Liver (tissue), 9 donors: ENCODE results near the gene RCOR2. TPM values are rescaled to one million over a fixed set of nuclear protein-coding genes. Genes with fewer than 3 reads are reported as not detected.

Experiments used
- DNase-seq: peaks from one replicate; pipeline ENCODE4 v3.0.0-alpha.2; 2017; ENCODE audit warnings: low spot score
- H3K27ac ChIP-seq, 2 donors: one replicate each; pipeline ENCODE4 v1.7.0; 2013; ENCODE audit warnings: inconsistent platforms in 2 of 2, low read length in 2 of 2, control low read depth in 1 of 2, low read depth in 1 of 2, mild to moderate bottlenecking in 1 of 2
- H3K27me3 ChIP-seq, 4 donors: one replicate each; pipeline versions ENCODE4 v1.6.1 to v1.7.0; 2013; ENCODE audit warnings: low read length in 3 of 4, inconsistent platforms in 1 of 4, mild to moderate bottlenecking in 1 of 4, moderate library complexity in 1 of 4; ENCODE audit not compliant: control insufficient read depth in 4 of 4, insufficient read depth in 4 of 4
- H3K36me3 ChIP-seq, 4 donors: one replicate each; pipeline versions ENCODE4 v1.6.1 to v1.7.0; 2013; ENCODE audit warnings: low read length in 3 of 4, mild to moderate bottlenecking in 3 of 4, low read depth in 1 of 4, moderate library complexity in 1 of 4; ENCODE audit not compliant: control insufficient read depth in 4 of 4, insufficient read depth in 3 of 4
- H3K4me1 ChIP-seq, 4 donors: one replicate each; pipeline versions ENCODE4 v1.6.1 to v1.7.0; 2013; ENCODE audit warnings: low read length in 3 of 4, mild to moderate bottlenecking in 3 of 4, moderate library complexity in 1 of 4; ENCODE audit not compliant: control insufficient read depth in 4 of 4, insufficient read depth in 4 of 4
- H3K4me3 ChIP-seq, 3 donors: one replicate each; pipeline versions ENCODE4 v1.6.1 to v1.7.0; 2013; ENCODE audit warnings: low read length in 3 of 3, control low read depth in 1 of 3, low read depth in 1 of 3, mild to moderate bottlenecking in 1 of 3
- H3K9ac ChIP-seq, 2 donors: one replicate each; pipeline ENCODE4 v1.7.0; 2013; ENCODE audit warnings: low read length in 2 of 2, mild to moderate bottlenecking in 2 of 2, moderate library complexity in 2 of 2, control low read depth in 1 of 2, low read depth in 1 of 2
- H3K9me3 ChIP-seq, 4 donors: one replicate each; pipeline versions ENCODE4 v1.6.1 to v1.7.0; 2013; ENCODE audit warnings: low read length in 3 of 4; ENCODE audit not compliant: control insufficient read depth in 4 of 4
- ATF3 ChIP-seq: IDR thresholded peaks from 2 replicates; pipeline ENCODE4 v1.6.1; 2016; ENCODE audit warnings: antibody characterized with exemption
- CTCF ChIP-seq: fragments of 150-350 bp; IDR thresholded peaks from 2 replicates; pipeline ENCODE4 v1.5.1; 2017; ENCODE audit warnings: improper control_type of control experiment, low read depth, low read length; ENCODE audit not compliant: missing input control
- EGR1 ChIP-seq, 2 donors: IDR thresholded peaks; 2 replicates each; pipeline ENCODE4 v1.6.1; 2016 to 2018; ENCODE audit warnings: antibody characterized with exemption in 2 of 2, low read depth in 2 of 2
- GABPA ChIP-seq, 2 donors: IDR thresholded peaks in 1 of 2; conservative IDR thresholded peaks in 1 of 2; 2 replicates each; pipeline ENCODE4 v1.6.1; 2016; ENCODE audit warnings: antibody characterized with exemption in 2 of 2, mild to moderate bottlenecking in 1 of 2, moderate library complexity in 1 of 2
- HNF4A ChIP-seq, 2 donors: conservative IDR thresholded peaks; 2 replicates each; pipeline ENCODE4 v1.6.1; 2016; ENCODE audit warnings: antibody characterized with exemption in 2 of 2, mild to moderate bottlenecking in 2 of 2
- HNF4G ChIP-seq: IDR thresholded peaks from 2 replicates; pipeline ENCODE4 v1.6.1; 2016; ENCODE audit warnings: antibody characterized with exemption
- NR2F2 ChIP-seq: IDR thresholded peaks from 2 replicates; pipeline ENCODE4 v1.6.1; 2016; ENCODE audit warnings: antibody characterized with exemption
- REST ChIP-seq: IDR thresholded peaks from 2 replicates; pipeline ENCODE4 v1.6.1; 2016; ENCODE audit warnings: antibody characterized with exemption, mild to moderate bottlenecking
- RXRA ChIP-seq, 2 donors: IDR thresholded peaks; 2 replicates each; pipeline ENCODE4 v1.6.1; 2017 to 2018; ENCODE audit warnings: antibody characterized with exemption in 2 of 2, mild to moderate bottlenecking in 1 of 2
- YY1 ChIP-seq: IDR thresholded peaks from 2 replicates; pipeline ENCODE4 v1.6.1; 2016; ENCODE audit warnings: antibody characterized with exemption, mild to moderate bottlenecking
- WGBS: extraction: QIAGEN DNeasy Blood & Tissue Kit; methylation state at CpG from one replicate; pipeline ENCODE4 v1.1.7; 2013; 5-methylcytosine and 5-hydroxymethylcytosine counted together
- polyA plus RNA-seq, 2 donors: library from polyadenylated mRNA; stranded (reverse) in 1 of 2; unstranded in 1 of 2; fragments of 200-250 nt in 1 of 2; fragments of >200 nt in 1 of 2; fragmentation: Nextera tagmentation in 1 of 2; extraction: Ambion mirVana in 1 of 2; gene quantifications; one replicate each; pipeline versions ENCODE4 v1.2.1 to v1.2.3, GENCODE V29; 2013 to 2015
- total RNA-seq, 2 donors: library from RNA; depleted of rRNA; stranded (reverse); fragments of >200 nt; gene quantifications; one replicate each; pipeline ENCODE4 v1.2.3, GENCODE V29; 2014
- donor health status: healthy.
- donor health status: healthy.
- donor health status: healthy.
- donor health status: healthy.
- donor health status: healthy.

RCOR2 gene
- total and polyA plus RNA-seq, 4 donors = 0.05 to 0.19 TPM; not detected in 2

- Histone ChIP-seq H3K9me3 (no peaks in the 10 kb centered on the region), H3K9ac (no peak overlapping the region), H3K36me3 (peaks cover 7 to 21% (median 13%) of the 10 kb centered on the region in 4 donors), H3K4me1 (peaks cover 0 to 4% (median 0%) of the 10 kb centered on the region in 4 donors), H3K27me3 (no peaks in the 10 kb centered on the region), H3K27ac (no peak overlapping the region), H3K4me3 (no peak overlapping the region)
- TF ChIP-seq HNF4A (conservative IDR thresholded peaks at IDR 0.05) (no peak), GABPA (IDR thresholded peaks at IDR 0.05 in 1 of 2, conservative IDR thresholded peaks at IDR 0.05 in 1 of 2) (no peak), YY1 (no peak), CTCF (no peak), NR2F2 (no peak)
- DNase-seq = no peak
- WGBS = 84% methylated on average over 9 of the region's 9 CpGs
These were observed 6.3 kb downstream of the RCOR2 start for GRCh38 chr11:63910675-63911074.

- H3K9ac ChIP-seq = no peak overlapping the region
- TF ChIP-seq RXRA (IDR thresholded peaks at IDR 0.05) = no peak
- WGBS = 83% methylated on average over 24 of the region's 24 CpGs
- no peak overlapping the region for H3K27ac ChIP-seq
- H3K36me3 ChIP-seq = peaks cover 7 to 23% (median 16%) of the 10 kb centered on the region in 4 donors
- peaks cover 0 to 5% (median 0%) of the 10 kb centered on the region in 4 donors for H3K4me1 ChIP-seq
- no peaks in the 10 kb centered on the region for H3K27me3 ChIP-seq
- no peak overlapping the region for H3K4me3 ChIP-seq
- no peaks in the 10 kb centered on the region for H3K9me3 ChIP-seq
- no peak for DNase-seq
These were observed 7.1 kb downstream of the RCOR2 start for GRCh38 chr11:63909591-63910506.

GRCh38 chr11:63908631-63909401 lies 8.1 kb downstream of the RCOR2 start:
- no peaks in the 10 kb centered on the region for H3K27me3 ChIP-seq
- no peak overlapping the region for H3K9ac ChIP-seq
- no peak overlapping the region for H3K4me3 ChIP-seq
- peaks cover 0 to 5% (median 0%) of the 10 kb centered on the region in 4 donors for H3K4me1 ChIP-seq
- peaks cover 10 to 34% (median 23%) of the 10 kb centered on the region in 4 donors for H3K36me3 ChIP-seq
- DNase-seq = no peak
- 93% methylated on average over 46 of the region's 46 CpGs for WGBS
- TF ChIP-seq HNF4G (no peak), CTCF (no peak), ATF3 (no peak), EGR1 (IDR thresholded peaks at IDR 0.05; ENCODE audit: low read depth in 2 of 2) (no peak), REST (no peak)
- H3K27ac ChIP-seq = no peak overlapping the region
- H3K9me3 ChIP-seq = no peaks in the 10 kb centered on the region
